GM12878 (cell line): ENCODE measurements around the gene FUT7. TPM values are rescaled to one million over a fixed set of nuclear protein-coding genes. Genes with fewer than 3 reads are reported as not detected.

Source experiments
- ATAC-seq: fragments of 200-7000 bp; cut with Tn5 transposase; 3 replicates; pipeline ENCODE4 v1.9.1; 2020; ENCODE audit warnings: mild to moderate bottlenecking, moderate library complexity
- BruUV-seq: library from RNA; stranded (reverse); fragments of 400-500 nt; replicated peaks from 2 replicates; lab custom pipeline; 2021; lab: Mats Ljungman, UMichigan
- CTCF ChIA-PET: fragments of 300-600 bp; sonication (Branson Sonifier 250); formaldehyde crosslinking; extraction: SDS; loops from one replicate; lab custom pipeline; 2021; ENCODE audit warnings: inconsistent platforms; lab: Yijun Ruan, JAX
- POLR2A ChIA-PET: fragments of 350-600 bp; formaldehyde crosslinking; extraction: SDS; loops from one replicate; lab custom pipeline; 2021; ENCODE audit warnings: inconsistent platforms; lab: Charles Lee
- RAD21 ChIA-PET: fragments of 300-600 bp; sonication (Branson Sonifier 250); formaldehyde crosslinking; loops from one replicate; lab custom pipeline; 2023; ENCODE audit warnings: antibody characterized with exemption; ENCODE audit not compliant: unreplicated experiment; lab: Charles Lee
- SMC1A ChIA-PET: fragments of 300-600 bp; sonication (Branson Sonifier 250); formaldehyde crosslinking; loops from one replicate; lab custom pipeline; 2023; ENCODE audit not compliant: unreplicated experiment, uncharacterized antibody; lab: Charles Lee
- DNase-seq: peaks from one replicate; pipeline ENCODE4 v3.0.0-alpha.2; 2011; ENCODE audit warnings: low read depth, low spot score
- FAIRE-seq: peaks from 3 replicates; lab custom pipeline; 2011; peaks lifted over from hg19 to GRCh38; lab: Jason Lieb, UNC
- H2AFZ ChIP-seq: 2 replicates; pipeline ENCODE4 v1.6.0; 2011; ENCODE audit warnings: low read depth, low read length, control low read depth; ENCODE audit not compliant: control insufficient read depth
- H3K27ac ChIP-seq: 2 replicates; pipeline ENCODE4 v1.5.1; 2011; ENCODE audit warnings: control low read depth; ENCODE audit not compliant: control insufficient read depth, insufficient read depth
- H3K27me3 ChIP-seq, 2 experiments: replicated peaks in 1 of 2; 2 replicates each; pipeline versions ENCODE4 v1.6.0 to v1.6.1; 2011; ENCODE audit warnings: low read length in 1 of 2; ENCODE audit not compliant: control insufficient read depth in 2 of 2, insufficient read depth in 2 of 2
- H3K36me3 ChIP-seq, 2 experiments: 2 replicates each; pipeline ENCODE4 v1.5.1; 2011; ENCODE audit warnings: low read length in 1 of 2; ENCODE audit not compliant: control insufficient read depth in 2 of 2, insufficient read depth in 2 of 2
- H3K4me1 ChIP-seq: 2 replicates; pipeline ENCODE4 v1.6.1; 2011; ENCODE audit warnings: mild to moderate bottlenecking, low read length, moderate library complexity, mixed read lengths; ENCODE audit not compliant: control insufficient read depth, insufficient read depth
- H3K4me2 ChIP-seq: 2 replicates; pipeline ENCODE4 v1.6.0; 2011; ENCODE audit warnings: control low read depth; ENCODE audit not compliant: control insufficient read depth, insufficient read depth
- H3K4me3 ChIP-seq: fragments of 200-600 bp; sonication (generic); 2 replicates; pipeline ENCODE4 v1.5.1; 2016
- H3K79me2 ChIP-seq: 2 replicates; pipeline ENCODE4 v1.6.0; 2011; ENCODE audit warnings: low read length; ENCODE audit not compliant: control insufficient read depth, insufficient read depth
- H3K9ac ChIP-seq: 2 replicates; pipeline ENCODE4 v1.8.0; 2011; ENCODE audit warnings: low read length, control low read depth, mixed read lengths; ENCODE audit not compliant: control insufficient read depth, insufficient read depth
- H3K9me3 ChIP-seq: replicated peaks from 3 replicates; pipeline ENCODE4 v1.5.1; 2011; ENCODE audit warnings: mild to moderate bottlenecking, low read length; ENCODE audit not compliant: control insufficient read depth, insufficient read depth
- H4K20me1 ChIP-seq: 2 replicates; pipeline ENCODE4 v1.6.0; 2011; ENCODE audit not compliant: control insufficient read depth, insufficient read depth
- BACH1 ChIP-seq: fragments of 450-650 bp; IDR thresholded peaks from 2 replicates; pipeline ENCODE4 v1.6.1; 2017; ENCODE audit warnings: mild to moderate bottlenecking, borderline replicate concordance
- BCL11A ChIP-seq: IDR thresholded peaks from 2 replicates; pipeline ENCODE4 v1.6.1; 2011; ENCODE audit warnings: low read depth, low read length
- E2F8 ChIP-seq: fragments of 450-650 bp; IDR thresholded peaks from 2 replicates; pipeline ENCODE4 v1.6.1; 2018; ENCODE audit warnings: mild to moderate bottlenecking, low read depth, moderate library complexity; ENCODE audit not compliant: partially characterized antibody
- EP300 ChIP-seq, 2 experiments: fragments of 150-350 bp in 1 of 2; IDR thresholded peaks; 2 replicates each; pipeline ENCODE4 v1.6.1; 2011 to 2012; ENCODE audit warnings: low read depth in 2 of 2, low read length in 2 of 2, borderline replicate concordance in 1 of 2, improper control_type of control experiment in 1 of 2, inconsistent platforms in 1 of 2; ENCODE audit not compliant: control insufficient read depth in 1 of 2
- ESRRA ChIP-seq: IDR thresholded peaks from 2 replicates; pipeline ENCODE4 v1.6.1; 2012; ENCODE audit warnings: mild to moderate bottlenecking, low read length, improper control_type of control experiment
- EZH2 ChIP-seq: IDR thresholded peaks from 2 replicates; pipeline ENCODE4 v1.6.1; 2012; ENCODE audit warnings: low read depth, mild to moderate bottlenecking, control low read depth, inconsistent platforms, low read length, borderline replicate concordance; ENCODE audit not compliant: control insufficient read depth
- KAT2A ChIP-seq: conservative IDR thresholded peaks from 2 replicates; pipeline ENCODE4 v1.6.1; 2011; ENCODE audit warnings: low read depth, low read length; ENCODE audit not compliant: control insufficient read depth
- NR2F1 ChIP-seq: fragments of 450-650 bp; conservative IDR thresholded peaks from 2 replicates; pipeline ENCODE4 v1.6.1; 2017; ENCODE audit warnings: mild to moderate bottlenecking
- POLR2A ChIP-seq: IDR thresholded peaks from 2 replicates; pipeline ENCODE4 v1.6.1; 2011; ENCODE audit warnings: low read depth, mild to moderate bottlenecking, low read length
- RFX5 ChIP-seq: IDR thresholded peaks from 2 replicates; pipeline ENCODE4 v1.6.1; 2011; ENCODE audit warnings: low read depth, low read length, improper control_type of control experiment
- RUNX3 ChIP-seq: IDR thresholded peaks from 2 replicates; pipeline ENCODE4 v1.6.1; 2012; ENCODE audit warnings: low read length, inconsistent platforms
- SMAD5 ChIP-seq: IDR thresholded peaks from 2 replicates; pipeline ENCODE4 v1.6.1; 2016; ENCODE audit warnings: antibody characterized with exemption, low read depth
- TBL1XR1 ChIP-seq: IDR thresholded peaks from 2 replicates; pipeline ENCODE4 v1.6.1; 2012; ENCODE audit warnings: low read depth, low read length, improper control_type of control experiment
- ZBTB11 ChIP-seq: fragments of 450-650 bp; formaldehyde crosslinking; IDR thresholded peaks from 2 replicates; pipeline ENCODE4 v1.5.0; 2022; ENCODE audit warnings: mild to moderate bottlenecking, missing genetic modification characterization
- WGBS: methylation state at CpG from one replicate; pipeline ENCODE4 v1.1.6; 2016; ENCODE audit warnings: low lambda C conversion rate; ENCODE audit not compliant: insufficient replicate concordance, insufficient coverage; ENCODE audit errors: missing lambda C conversion rate; 5-methylcytosine and 5-hydroxymethylcytosine counted together
- in situ Hi-C: fragments of 300-500 bp; cut with MboI; formaldehyde crosslinking; loops from 9 replicates; pipeline ENCODE4 v1.14.3; 2018; ENCODE audit warnings: mixed read lengths
- intact Hi-C: fragments of 100-400 bp; cut with micrococcal nuclease; formaldehyde crosslinking; loops from one replicate; pipeline ENCODE4 v1.14.2; 2022; ENCODE audit not compliant: unreplicated experiment
- polyA plus RNA-seq, 11 experiments: library from polyadenylated mRNA; depleted of rRNA in 4 of 11; unstranded in 6 of 11; stranded (reverse) in 5 of 11; fragments of >200 nt; fragmentation: Nextera tagmentation in 4 of 11; fragmentation: Illumina TruSeq in 1 of 11; extraction: Ambion mirVana in 4 of 11; extraction: Trizol in 1 of 11; gene quantifications; 1 replicate in 1 of 11; 2 replicates in 10 of 11; pipeline versions ENCODE4 v1.2.1 to v1.2.3, GENCODE V29; 2011 to 2016; ENCODE audit warnings: inconsistent platforms in 2 of 11, missing spikeins in 2 of 11, low read depth in 1 of 11
- total RNA-seq, 4 experiments: library from RNA; depleted of rRNA in 3 of 4; stranded (reverse); fragments of >200 nt in 3 of 4; fragmentation: Illumina TruSeq in 1 of 4; extraction: Trizol in 1 of 4; gene quantifications; 2 replicates each; pipeline versions ENCODE4 v1.2.1 to v1.2.3, GENCODE V29; 2013 to 2021
- TF ChIP-seq, protein P1 (sequence below): fragments of 450-650 bp; IDR thresholded peaks from 2 replicates; pipeline ENCODE4 v1.6.1; 2017; ENCODE audit warnings: mild to moderate bottlenecking, moderate library complexity

FUT7 gene
- total and polyA plus RNA-seq, 10 of the 15 experiments (the other 5 are each of a cell fraction or from before 2014, with no cell fraction given) = 0.04 to 0.62 (median 0.20) TPM; not detected in 2

DNA sequence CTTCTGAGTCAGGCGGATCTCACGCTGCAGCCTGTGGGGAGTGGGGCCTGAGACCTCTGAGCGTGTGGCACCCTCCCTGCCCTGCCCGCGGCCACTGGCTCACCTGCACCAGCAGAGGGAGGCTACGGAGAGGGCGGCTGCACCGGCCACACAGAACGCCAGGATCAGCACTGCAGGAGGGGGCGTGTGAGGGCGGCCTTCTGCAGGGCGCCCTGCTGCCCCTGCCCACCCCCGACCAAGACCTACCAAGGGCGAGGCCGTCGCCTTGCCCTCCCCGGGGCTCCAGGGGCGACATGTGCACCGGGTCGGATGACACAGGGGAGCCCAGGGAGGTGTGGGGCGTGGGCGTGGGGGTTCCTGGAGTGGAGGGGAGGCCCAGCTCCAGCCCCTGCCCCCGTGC lies 8.7 kb upstream of the FUT7 start:
- no peaks in the 10 kb centered on the region for H3K9me3 ChIP-seq
- DNase-seq (no peak), FAIRE-seq (no peak), ATAC-seq (no peak)
- H3K79me2 ChIP-seq = no peaks in the 10 kb centered on the region
- no TSS peak for BruUV-seq
- in situ Hi-C loops = no loop called here
- intact Hi-C loops = loop anchor here (10.0 kb wide), 1 partner anchor 184 kb away; the partner anchor contains the start of genes CYSRT1, RNF208 and RNF224
- ChIA-PET POLR2A (no interaction called here), RAD21 (no interaction called here), SMC1A (no interaction called here), CTCF (interaction anchor here (0.7 to 1.2 kb wide), 2 partner anchors 11 to 26 kb away, joined by 3 read pairs; no protein-coding TSS in a partner anchor)
- no peak overlapping the region for H3K4me3 ChIP-seq
- TF ChIP-seq SMAD5 (no peak), TBL1XR1 (no peak), EZH2 (no peak), RUNX3 (no peak), RFX5 (no peak), BACH1 (no peak), E2F8 (no peak), BCL11A (no peak), KAT2A (no peak), NR2F1 (no peak), POLR2A (no peak), ZBTB11 (no peak), ESRRA (no peak), EP300 (IDR thresholded peaks at IDR 0.05; ENCODE audit: borderline replicate concordance in 1 of 2, control insufficient read depth in 1 of 2, low read depth in 2 of 2, low read length in 2 of 2) (no peak)
- TF ChIP-seq, protein P1, sequence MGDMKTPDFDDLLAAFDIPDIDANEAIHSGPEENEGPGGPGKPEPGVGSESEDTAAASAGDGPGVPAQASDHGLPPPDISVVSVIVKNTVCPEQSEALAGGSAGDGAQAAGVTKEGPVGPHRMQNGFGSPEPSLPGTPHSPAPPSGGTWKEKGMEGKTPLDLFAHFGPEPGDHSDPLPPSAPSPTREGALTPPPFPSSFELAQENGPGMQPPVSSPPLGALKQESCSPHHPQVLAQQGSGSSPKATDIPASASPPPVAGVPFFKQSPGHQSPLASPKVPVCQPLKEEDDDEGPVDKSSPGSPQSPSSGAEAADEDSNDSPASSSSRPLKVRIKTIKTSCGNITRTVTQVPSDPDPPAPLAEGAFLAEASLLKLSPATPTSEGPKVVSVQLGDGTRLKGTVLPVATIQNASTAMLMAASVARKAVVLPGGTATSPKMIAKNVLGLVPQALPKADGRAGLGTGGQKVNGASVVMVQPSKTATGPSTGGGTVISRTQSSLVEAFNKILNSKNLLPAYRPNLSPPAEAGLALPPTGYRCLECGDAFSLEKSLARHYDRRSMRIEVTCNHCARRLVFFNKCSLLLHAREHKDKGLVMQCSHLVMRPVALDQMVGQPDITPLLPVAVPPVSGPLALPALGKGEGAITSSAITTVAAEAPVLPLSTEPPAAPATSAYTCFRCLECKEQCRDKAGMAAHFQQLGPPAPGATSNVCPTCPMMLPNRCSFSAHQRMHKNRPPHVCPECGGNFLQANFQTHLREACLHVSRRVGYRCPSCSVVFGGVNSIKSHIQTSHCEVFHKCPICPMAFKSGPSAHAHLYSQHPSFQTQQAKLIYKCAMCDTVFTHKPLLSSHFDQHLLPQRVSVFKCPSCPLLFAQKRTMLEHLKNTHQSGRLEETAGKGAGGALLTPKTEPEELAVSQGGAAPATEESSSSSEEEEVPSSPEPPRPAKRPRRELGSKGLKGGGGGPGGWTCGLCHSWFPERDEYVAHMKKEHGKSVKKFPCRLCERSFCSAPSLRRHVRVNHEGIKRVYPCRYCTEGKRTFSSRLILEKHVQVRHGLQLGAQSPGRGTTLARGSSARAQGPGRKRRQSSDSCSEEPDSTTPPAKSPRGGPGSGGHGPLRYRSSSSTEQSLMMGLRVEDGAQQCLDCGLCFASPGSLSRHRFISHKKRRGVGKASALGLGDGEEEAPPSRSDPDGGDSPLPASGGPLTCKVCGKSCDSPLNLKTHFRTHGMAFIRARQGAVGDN = no peak
- no peak overlapping the region for H3K9ac ChIP-seq
- WGBS = 54% methylated on average over 23 of the region's 23 CpGs
- no peaks in the 10 kb centered on the region for H3K36me3 ChIP-seq
- no peaks in the 10 kb centered on the region for H4K20me1 ChIP-seq
- no peaks in the 10 kb centered on the region for H3K4me1 ChIP-seq
- H3K27ac ChIP-seq = no peak overlapping the region
- peaks cover 5 to 11% of the 10 kb centered on the region in 2 experiments; a peak in 3 of 4 replicates for H3K27me3 ChIP-seq
- no peak overlapping the region for H2AFZ ChIP-seq
- H3K4me2 ChIP-seq = no peak overlapping the region
